CD4-positive, alpha-beta T cell treated with Interleukin-2 at 100 ng/mL for 4 hours (primary cell): ENCODE measurements around the gene B4GALNT4.
"Not testable (repeated sequence)": the region's sequence is repeated elsewhere in the genome, so short reads cannot be mapped to it uniquely, and the experiment has no call there.

Source experiments
- DNase-seq: peaks from one replicate; pipeline ENCODE4 v3.0.0-alpha.2; 2020; ENCODE audit warnings: low spot score

Gene B4GALNT4

DNA sequence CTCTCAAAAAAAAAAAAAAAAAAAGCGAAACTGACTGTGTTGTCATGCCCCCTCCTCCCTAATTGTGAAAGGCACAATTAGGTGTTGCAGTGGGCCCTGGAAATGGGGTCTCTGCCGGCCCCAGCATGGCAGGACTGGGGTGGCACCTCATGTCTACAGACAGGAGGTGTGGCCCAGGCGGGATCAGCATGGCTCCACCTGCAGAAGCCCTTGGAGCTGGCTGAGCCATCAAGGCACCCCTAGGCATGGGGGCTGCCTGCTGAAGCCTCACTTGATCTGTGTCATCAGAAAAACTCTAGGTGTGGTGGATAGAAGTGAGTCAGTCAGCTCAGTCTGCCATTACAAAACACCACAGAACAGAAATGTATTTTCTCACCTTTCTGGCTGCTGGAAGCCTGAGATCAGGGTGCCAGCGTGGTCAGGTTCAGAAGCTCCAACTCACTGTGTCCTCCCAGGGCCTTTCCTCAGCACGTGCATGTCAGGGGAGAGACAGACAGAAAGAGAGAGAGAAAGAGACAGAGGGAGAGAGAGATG is 10.1 kb upstream of the B4GALNT4 start:
- peak; percentile 61 for DNase-seq

GRCh38 chr11:360326-361280 is 8.7 kb upstream of the B4GALNT4 start:
- no peak for DNase-seq

GRCh38 chr11:362642-363442 is 6.5 kb upstream of the B4GALNT4 start:
- DNase-seq: no peak

GRCh38 chr11:363443-363805 is 5.9 kb upstream of the B4GALNT4 start:
- not testable (repeated sequence) for DNase-seq

DNA sequence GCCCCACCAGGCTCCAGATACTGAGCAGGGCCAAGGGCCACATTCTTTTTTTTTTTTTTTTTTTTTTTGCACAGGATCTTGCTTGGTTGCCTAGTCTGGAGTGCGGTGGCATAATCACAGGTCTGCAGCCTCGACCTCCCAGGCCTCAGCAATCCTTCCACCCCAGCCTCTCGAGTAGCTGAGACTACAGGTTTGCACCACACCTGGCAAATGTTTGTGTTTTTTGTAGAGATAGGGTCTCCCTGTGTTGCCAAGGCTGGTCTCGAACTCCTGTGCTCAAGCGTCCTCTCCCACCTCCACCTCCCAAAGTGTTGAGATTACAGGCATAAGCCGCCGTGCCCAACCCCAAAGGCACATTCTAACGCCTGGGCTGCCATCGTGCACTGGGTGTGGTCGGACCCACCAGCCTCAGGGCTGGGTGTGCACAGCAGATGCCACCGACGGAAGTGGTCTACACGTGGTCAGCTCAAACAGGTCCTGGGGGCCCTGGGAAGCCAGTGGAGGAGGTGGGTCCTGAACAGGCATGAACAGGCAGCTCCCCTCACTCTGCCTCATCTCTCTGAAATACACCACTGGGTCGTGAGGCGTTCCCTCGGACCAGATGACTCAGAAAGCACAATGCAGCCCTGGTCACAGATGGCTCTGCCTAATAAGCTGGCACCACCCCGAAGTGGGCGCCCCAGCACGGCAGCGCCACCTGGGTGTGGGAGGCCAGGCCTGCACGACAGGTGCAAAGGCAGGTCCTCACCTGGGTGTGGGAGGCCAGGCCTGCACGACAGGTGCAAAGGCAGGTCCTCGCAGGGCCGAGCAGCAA is 5.1 kb upstream of the B4GALNT4 start:
- peak; percentile 84 for DNase-seq

DNA sequence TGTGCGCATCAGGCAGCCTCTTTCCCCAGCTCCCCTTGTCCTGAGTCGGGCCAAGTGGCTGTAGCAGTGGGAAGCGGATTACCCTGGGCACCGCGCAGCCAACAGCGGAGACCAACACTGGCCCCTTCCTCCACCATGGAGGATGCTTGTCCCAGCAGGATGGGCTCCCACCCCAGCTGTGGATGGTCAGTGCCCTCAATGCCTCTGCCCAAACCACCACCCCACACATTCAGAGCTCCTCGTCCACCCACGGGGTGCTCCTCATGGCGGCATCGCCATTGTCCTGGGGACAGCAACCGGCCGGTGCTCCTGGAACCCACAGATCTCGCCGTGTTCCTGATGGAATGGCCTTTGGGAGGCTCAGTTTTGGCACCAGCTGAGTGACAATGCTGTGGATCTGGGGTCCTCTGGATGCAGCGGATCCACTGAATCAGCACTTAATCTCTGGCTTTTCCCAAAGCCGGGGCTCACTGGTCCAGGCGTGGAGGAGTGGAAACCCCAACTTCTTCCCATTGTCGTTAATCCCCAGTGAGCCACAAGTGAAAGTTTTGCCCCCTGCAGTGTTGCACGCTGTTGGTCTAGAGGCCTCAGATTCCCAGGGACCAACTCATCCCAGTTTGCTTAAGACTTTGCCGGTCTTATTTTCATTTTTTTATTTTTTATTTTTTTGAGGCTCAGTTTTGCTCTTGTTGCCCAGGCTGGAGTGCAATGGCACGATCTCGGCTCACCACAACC is 4.1 kb upstream of the B4GALNT4 start:
- DNase-seq: no peak

GRCh38 chr11:365831-366230 is 3.5 kb upstream of the B4GALNT4 start:
- no peak for DNase-seq

- no peak for DNase-seq
Measured at GRCh38 chr11:367956-368413, 1.3 kb upstream of the B4GALNT4 start.

DNA sequence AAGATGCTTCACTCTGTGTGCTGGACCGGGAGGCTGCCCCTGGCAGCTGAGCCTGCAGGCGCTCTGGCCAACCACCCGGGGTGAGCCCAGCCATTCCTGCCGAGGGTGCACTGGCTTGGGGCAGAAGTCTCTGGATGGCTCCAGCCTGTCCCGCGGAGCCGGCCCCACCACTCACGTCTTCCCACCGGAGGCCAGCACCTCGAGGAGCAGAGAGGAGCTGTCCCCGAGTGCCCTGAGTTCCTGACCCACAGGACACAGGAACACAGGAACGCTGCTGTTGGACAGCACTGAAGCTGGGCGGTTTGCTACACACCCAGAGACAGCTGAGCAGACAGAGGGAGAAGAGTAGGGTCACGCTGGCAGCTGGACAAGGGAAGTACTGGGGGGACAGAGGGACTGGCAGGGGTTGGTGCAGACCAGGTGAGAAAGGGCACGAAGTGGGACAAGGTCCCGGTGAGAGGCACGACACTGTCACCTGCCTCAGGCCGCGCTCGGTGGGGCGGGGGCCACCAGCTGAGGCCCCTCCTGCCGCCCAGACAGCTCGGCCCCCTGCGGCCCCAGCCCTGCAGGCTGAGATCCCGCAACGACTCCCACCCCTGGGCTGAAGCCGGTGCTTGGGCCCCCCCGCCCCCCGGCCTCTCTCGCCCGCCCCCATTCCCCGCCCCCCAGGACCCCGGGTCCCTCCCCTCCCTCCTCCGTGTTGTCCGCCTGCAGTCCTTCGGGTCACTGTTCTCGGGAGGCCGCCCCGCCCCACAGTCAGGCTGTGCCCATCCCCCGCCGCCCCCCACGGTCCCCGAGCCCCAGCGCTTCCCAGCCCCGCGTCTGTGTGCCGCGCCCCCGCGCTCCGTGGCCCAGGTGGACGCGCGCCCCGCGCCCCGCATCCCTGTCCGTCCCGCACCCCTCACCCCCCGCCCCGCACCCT is 624 bp upstream of the B4GALNT4 start:
- no peak for DNase-seq

- no peak for DNase-seq
Measured at GRCh38 chr11:370070-370941, 1.0 kb downstream of the B4GALNT4 start.

GRCh38 chr11:371051-371450 is 1.8 kb downstream of the B4GALNT4 start:
- DNase-seq: no peak

GRCh38 chr11:371716-372590 is 2.7 kb downstream of the B4GALNT4 start:
- DNase-seq: no peak

DNA sequence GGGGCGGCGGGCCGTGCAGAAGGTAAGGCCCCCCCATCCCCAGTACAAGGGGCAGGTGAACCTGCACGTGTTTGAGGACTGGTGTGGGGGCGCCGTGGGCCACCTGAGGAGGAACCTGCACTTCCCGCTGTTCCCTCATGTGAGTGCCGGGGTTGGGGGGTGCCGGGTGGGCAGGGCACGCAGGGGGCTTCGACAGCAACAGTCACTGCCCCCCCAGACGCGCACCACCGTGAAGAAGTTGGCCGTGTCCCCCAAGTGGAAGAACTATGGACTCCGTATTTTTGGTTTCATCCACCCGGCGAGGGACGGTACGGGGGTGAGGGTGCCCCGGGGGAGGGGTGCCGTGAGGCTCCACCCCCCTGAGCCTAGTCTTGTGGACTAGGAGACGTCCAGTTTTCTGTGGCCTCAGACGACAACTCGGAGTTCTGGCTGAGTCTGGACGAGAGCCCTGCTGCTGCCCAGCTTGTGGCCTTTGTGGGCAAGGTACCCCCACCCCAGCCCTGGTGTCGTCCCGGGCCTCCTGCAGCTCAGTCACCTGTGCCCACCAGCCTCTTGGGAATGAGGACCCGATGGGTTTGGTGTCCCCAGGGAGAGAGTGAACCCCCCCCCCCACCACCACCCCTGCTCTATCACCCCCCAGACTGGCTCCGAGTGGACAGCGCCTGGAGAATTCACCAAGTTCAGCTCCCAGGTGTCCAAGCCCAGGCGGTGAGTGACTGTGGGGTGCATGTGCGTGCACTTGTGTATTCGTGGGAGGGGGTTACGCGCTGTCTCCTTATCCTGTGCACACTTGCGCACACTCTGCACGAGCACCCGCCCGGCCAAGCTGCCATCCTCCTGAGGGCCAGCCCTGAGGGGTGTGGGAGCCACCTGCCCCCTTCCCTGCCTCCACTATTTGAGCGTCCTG is 3.8 kb downstream of the B4GALNT4 start:
- no peak for DNase-seq

GRCh38 chr11:373716-374551 is 4.6 kb downstream of the B4GALNT4 start:
- DNase-seq: no peak

- DNase-seq: no peak
Measured at GRCh38 chr11:375065-376025, 6.0 kb downstream of the B4GALNT4 start.
